Loucy (cell line): ENCODE data around the gene SYT9.

Source experiments
- EZH2phosphoT487 ChIP-seq: fragments of 200-600 bp; IDR thresholded peaks from 2 replicates; pipeline ENCODE4 v1.6.1; 2018; ENCODE audit warnings: antibody characterized with exemption, mild to moderate bottlenecking, moderate library complexity, borderline replicate concordance
- TF ChIP-seq, protein P1 (sequence below): fragments of 200-600 bp; sonication (generic); conservative IDR thresholded peaks from 2 replicates; pipeline ENCODE4 v1.5.1; 2014; ENCODE audit warnings: mild to moderate bottlenecking, antibody characterized with exemption, low read length

DNA sequence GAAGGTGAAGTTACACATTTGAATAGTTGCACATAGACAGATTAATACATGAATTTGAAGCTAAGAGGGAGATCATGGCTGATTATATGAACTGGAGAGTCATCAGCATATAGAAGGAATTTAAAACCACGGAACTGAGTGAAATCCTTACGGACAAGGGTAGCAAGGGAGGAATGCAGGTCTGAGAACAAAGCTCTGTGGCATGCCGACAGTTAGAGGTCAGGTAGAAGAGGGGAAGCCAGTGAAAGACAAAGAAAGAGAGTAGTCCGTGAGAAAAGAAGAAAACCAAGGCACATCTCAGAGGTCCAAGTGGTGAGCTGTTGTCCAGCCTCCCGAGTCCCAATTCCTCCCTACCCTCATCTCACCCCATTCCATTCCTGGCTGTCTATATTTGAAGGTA, 11.8 kb upstream of the SYT9 start:
- TF ChIP-seq, protein P1, sequence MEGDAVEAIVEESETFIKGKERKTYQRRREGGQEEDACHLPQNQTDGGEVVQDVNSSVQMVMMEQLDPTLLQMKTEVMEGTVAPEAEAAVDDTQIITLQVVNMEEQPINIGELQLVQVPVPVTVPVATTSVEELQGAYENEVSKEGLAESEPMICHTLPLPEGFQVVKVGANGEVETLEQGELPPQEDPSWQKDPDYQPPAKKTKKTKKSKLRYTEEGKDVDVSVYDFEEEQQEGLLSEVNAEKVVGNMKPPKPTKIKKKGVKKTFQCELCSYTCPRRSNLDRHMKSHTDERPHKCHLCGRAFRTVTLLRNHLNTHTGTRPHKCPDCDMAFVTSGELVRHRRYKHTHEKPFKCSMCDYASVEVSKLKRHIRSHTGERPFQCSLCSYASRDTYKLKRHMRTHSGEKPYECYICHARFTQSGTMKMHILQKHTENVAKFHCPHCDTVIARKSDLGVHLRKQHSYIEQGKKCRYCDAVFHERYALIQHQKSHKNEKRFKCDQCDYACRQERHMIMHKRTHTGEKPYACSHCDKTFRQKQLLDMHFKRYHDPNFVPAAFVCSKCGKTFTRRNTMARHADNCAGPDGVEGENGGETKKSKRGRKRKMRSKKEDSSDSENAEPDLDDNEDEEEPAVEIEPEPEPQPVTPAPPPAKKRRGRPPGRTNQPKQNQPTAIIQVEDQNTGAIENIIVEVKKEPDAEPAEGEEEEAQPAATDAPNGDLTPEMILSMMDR = no peak
- no peak for TF ChIP-seq EZH2phosphoT487
